HEK293 (cell line): ENCODE results near the gene RPL29.

Source experiments
- ZBTB8A ChIP-seq: fragments of 450-650 bp; formaldehyde crosslinking; IDR thresholded peaks from 2 replicates; pipeline ENCODE4 v1.5.1; 2016; ENCODE audit warnings: missing biosample characterization, missing genetic modification characterization
- ZNF121 ChIP-seq: fragments of 450-650 bp; formaldehyde crosslinking; IDR thresholded peaks from 2 replicates; pipeline ENCODE4 v1.5.1; 2016; ENCODE audit warnings: missing biosample characterization, missing genetic modification characterization
- ZNF248 ChIP-seq: fragments of 450-650 bp; formaldehyde crosslinking; IDR thresholded peaks from 2 replicates; pipeline ENCODE4 v1.5.1; 2017; ENCODE audit warnings: missing biosample characterization, missing genetic modification characterization
- TF ChIP-seq, protein P1 (sequence below): fragments of 450-650 bp; formaldehyde crosslinking; IDR thresholded peaks from 2 replicates; pipeline ENCODE4 v1.5.1; 2016; ENCODE audit warnings: missing biosample characterization, missing genetic modification characterization
- TF ChIP-seq, protein P2 (sequence below): fragments of 450-650 bp; formaldehyde crosslinking; IDR thresholded peaks from 2 replicates; pipeline ENCODE4 v1.5.1; 2016; ENCODE audit warnings: missing biosample characterization, missing genetic modification characterization

DNA sequence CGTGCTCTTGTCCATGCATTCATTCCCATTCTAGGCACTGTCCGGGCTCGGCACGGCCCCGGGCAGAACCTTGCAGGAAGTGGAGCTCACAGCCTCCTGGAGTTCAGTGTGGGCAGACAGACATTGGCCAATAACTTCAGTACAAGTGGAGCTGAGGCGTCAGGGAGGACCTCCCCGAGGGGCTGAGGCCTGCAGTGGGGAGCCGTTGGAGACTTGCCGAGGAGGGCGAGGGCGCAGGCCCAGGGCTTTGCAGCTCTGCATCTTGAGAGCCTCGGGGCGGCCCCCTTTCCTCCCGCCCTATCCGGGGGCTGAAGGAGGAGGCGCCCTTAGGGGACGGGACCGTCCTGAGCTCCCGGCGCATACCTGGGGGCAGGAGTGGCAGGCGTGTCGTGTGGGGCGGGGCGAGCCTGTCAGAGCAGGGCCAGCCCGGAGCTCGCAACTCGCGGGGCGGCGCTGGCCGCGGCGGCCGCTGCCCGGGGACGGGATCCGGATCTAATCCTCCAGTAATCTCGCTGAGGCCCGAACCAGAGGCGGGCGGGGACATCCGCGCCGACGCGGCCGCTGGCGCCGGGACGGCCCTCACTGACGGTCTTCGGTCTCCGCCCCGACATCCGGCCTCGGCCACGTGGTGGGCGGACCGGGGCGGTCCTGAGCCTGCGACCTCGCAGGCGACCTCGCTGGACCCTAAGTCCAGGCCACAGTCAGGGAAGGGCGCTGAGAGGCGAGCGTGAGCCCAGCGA lies 12.7 kb downstream of the RPL29 start, which contains the start of gene ACY1:
- TF ChIP-seq, protein P1, sequence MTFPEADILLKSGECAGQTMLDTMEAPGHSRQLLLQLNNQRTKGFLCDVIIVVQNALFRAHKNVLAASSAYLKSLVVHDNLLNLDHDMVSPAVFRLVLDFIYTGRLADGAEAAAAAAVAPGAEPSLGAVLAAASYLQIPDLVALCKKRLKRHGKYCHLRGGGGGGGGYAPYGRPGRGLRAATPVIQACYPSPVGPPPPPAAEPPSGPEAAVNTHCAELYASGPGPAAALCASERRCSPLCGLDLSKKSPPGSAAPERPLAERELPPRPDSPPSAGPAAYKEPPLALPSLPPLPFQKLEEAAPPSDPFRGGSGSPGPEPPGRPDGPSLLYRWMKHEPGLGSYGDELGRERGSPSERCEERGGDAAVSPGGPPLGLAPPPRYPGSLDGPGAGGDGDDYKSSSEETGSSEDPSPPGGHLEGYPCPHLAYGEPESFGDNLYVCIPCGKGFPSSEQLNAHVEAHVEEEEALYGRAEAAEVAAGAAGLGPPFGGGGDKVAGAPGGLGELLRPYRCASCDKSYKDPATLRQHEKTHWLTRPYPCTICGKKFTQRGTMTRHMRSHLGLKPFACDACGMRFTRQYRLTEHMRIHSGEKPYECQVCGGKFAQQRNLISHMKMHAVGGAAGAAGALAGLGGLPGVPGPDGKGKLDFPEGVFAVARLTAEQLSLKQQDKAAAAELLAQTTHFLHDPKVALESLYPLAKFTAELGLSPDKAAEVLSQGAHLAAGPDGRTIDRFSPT (tag by site-specific recombination), result no peak
- TF ChIP-seq ZNF248 (tag by site-specific recombination) (no peak), ZBTB8A (tag by site-specific recombination) (peak; percentile 59), ZNF121 (tag by site-specific recombination) (no peak)
- TF ChIP-seq, protein P2, sequence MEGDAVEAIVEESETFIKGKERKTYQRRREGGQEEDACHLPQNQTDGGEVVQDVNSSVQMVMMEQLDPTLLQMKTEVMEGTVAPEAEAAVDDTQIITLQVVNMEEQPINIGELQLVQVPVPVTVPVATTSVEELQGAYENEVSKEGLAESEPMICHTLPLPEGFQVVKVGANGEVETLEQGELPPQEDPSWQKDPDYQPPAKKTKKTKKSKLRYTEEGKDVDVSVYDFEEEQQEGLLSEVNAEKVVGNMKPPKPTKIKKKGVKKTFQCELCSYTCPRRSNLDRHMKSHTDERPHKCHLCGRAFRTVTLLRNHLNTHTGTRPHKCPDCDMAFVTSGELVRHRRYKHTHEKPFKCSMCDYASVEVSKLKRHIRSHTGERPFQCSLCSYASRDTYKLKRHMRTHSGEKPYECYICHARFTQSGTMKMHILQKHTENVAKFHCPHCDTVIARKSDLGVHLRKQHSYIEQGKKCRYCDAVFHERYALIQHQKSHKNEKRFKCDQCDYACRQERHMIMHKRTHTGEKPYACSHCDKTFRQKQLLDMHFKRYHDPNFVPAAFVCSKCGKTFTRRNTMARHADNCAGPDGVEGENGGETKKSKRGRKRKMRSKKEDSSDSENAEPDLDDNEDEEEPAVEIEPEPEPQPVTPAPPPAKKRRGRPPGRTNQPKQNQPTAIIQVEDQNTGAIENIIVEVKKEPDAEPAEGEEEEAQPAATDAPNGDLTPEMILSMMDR, result no peak; the same call in none of the 2 replicates
